ENCODE results near the gene RGP1.

The RGP1 gene

DNA sequence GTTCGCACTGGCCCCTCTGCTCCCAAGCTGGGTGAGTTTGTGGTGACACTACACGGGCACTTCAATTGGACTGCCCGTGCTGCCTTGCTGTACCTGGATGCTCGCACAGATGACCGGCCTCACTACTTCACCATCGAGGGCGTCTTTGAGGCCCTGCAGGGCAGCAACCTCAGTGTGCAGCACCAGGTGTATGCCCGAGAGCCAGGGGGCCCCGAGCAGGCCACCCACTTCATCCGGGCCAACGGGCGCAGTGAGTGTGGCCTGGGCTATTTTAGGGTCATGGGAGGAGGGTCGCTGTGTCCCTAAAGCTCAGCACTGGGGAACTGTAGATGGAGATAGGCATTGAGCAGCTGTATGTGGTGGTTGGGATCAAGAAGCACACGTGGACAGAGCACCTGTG, 43.7 kb downstream of the RGP1 start:
- H3K27ac Mint-ChIP-seq (ENCODE audit: low read depth), result no peak overlapping the region
- H3K4me1 Mint-ChIP-seq, result peaks cover 13% of the 10 kb centered on the region
- no peak overlapping the region for H3K4me3 Mint-ChIP-seq
- DNase-seq (ENCODE audit: low spot score in 2 of 2), result no peak
- H3K27me3 Mint-ChIP-seq, result no peaks in the 10 kb centered on the region
- H3K9me3 Mint-ChIP-seq, result no peaks in the 10 kb centered on the region
- peaks cover 7% of the 10 kb centered on the region for H3K36me3 Mint-ChIP-seq (ENCODE audit: insufficient read depth)
- no peak for ATAC-seq (replicated peaks; ENCODE audit: extremely low read depth, poor library complexity, severe bottlenecking)

DNA sequence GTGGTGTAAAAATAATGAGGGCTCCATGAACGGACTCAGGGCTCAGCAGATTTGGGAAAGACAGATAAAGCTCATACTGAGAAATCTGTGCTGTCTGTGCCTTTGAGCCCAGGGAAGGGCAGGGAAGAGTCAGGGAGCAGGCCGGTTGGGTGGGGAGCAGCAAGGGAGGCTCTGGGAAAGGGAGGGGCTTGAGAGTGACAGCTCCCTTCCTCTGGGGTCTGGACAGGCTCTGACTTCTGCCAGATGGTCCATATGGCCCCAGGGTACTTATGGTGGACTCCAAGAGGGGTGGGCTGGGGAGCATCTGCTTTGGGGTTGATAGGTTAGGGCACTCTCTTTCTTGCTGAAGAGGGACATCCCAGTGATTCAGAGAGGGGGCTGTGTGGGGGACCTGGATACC, 44.4 kb downstream of the RGP1 start:
- Mint-ChIP-seq H3K4me1 (peaks cover 13% of the 10 kb centered on the region), H3K9me3 (no peaks in the 10 kb centered on the region), H3K27ac (ENCODE audit: low read depth) (peak overlapping the region; percentile 2), H3K27me3 (no peaks in the 10 kb centered on the region), H3K4me3 (no peak overlapping the region), H3K36me3 (ENCODE audit: insufficient read depth) (peaks cover 7% of the 10 kb centered on the region)
- ATAC-seq (replicated peaks; ENCODE audit: extremely low read depth, poor library complexity, severe bottlenecking) (no peak), DNase-seq (ENCODE audit: low spot score in 2 of 2) (no peak)

DNA sequence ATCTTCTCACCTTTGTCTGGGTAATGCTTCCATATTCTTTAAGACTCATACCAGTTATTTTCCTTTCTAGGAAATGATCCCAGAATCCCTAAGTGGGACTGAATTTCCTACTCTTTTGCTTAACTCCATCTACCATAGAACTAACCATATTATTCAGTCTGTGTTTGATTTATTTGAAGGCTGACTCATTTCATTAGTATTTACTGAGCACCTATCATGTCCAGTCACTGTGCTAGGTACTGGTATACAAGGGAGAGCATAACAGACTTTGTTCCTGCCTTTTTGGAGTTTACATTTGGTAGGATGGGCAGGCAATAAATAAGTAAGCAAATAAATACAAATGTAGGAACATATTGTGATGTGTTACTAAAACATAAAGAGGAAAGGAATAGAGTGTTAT, 46.6 kb downstream of the RGP1 start:
- ATAC-seq (replicated peaks; ENCODE audit: extremely low read depth, poor library complexity, severe bottlenecking) (no peak), DNase-seq (ENCODE audit: low spot score in 2 of 2) (no peak)
- Mint-ChIP-seq H3K36me3 (ENCODE audit: insufficient read depth) (peaks cover 9% of the 10 kb centered on the region), H3K27me3 (no peaks in the 10 kb centered on the region), H3K4me3 (no peak overlapping the region), H3K4me1 (peaks cover 13% of the 10 kb centered on the region), H3K9me3 (no peaks in the 10 kb centered on the region), H3K27ac (ENCODE audit: low read depth) (no peak overlapping the region)

DNA sequence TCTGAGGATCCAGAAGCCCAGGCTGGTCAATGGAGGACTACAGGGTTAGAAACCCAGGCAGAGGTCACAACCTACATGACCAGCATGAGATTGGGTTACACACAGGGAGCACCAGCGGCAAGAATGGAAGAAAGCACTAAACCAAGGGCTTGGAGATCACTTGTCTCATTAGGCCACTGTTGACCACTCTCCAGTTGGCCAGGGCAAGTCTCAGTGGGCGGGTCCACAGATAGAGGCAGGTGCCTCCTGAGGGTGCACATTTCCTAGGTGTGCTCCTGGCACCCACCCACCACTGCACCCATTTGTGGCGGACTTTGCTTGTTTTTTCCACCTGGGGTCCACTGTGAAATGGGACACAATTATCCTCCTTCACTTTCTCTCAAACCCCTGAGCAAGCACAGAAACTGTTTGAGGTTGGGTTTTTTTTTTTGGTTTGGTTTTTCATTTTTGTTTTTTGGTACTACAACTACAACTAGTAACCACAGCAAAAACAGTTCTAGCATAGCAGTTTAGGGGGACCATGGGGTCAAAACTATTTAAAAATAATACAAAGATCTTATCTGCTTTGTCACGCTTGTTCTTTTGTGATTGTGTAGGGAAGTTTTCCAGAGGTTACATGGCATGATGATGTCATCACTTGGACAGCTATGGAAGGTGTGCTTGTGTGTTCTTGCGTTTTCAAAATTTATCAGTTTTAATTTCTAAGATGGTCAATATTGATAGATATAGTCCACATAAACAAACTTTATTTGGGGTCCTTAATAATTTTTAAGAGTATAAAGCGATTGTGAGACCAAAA, 48.4 kb downstream of the RGP1 start:
- Mint-ChIP-seq H3K4me1 (peaks cover 13% of the 10 kb centered on the region), H3K27ac (ENCODE audit: low read depth) (no peak overlapping the region), H3K27me3 (no peaks in the 10 kb centered on the region), H3K36me3 (ENCODE audit: insufficient read depth) (peaks cover 7% of the 10 kb centered on the region), H3K4me3 (no peak overlapping the region), H3K9me3 (no peaks in the 10 kb centered on the region)
- ATAC-seq (replicated peaks; ENCODE audit: extremely low read depth, poor library complexity, severe bottlenecking) (no peak), DNase-seq (ENCODE audit: low spot score in 2 of 2) (no peak)

DNA sequence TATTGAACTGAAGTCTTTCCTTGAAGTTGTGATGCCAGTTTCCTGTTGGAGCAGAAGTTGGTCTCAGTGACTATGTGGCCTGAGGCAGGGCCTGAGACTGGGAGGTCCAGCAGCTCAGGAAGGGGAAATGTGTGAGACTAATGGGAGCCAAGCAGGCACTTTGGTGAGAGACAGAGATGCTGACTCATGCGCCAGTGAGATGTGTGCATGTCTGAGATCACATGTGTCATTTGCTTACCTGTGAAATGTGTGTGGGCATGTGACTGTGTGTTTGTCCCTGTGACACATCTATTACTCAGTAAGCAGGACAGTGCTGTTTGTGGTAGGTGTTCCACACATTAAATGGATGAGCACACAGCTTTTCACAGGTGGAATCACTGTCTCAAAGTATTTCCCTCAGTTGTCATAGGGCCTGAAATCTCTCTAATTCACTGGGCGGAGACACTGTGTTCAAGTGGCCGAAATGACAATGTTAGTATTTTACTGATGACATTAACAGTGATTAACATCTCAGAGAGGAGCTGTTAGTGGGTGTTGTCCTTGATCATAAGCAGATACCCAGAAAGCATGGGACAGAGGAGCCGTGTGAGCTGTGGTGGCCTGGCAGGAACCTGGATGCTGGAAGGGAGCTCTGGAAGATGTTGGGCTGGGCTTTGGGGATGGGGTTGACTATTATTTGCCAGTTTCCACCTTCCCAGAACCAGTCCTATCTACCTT, 49.7 kb downstream of the RGP1 start:
- Mint-ChIP-seq H3K27me3 (no peaks in the 10 kb centered on the region), H3K36me3 (ENCODE audit: insufficient read depth) (peaks cover 4% of the 10 kb centered on the region), H3K4me3 (no peak overlapping the region), H3K9me3 (no peaks in the 10 kb centered on the region), H3K27ac (ENCODE audit: low read depth) (no peak overlapping the region), H3K4me1 (peaks cover 5% of the 10 kb centered on the region)
- DNase-seq (ENCODE audit: low spot score in 2 of 2), result no peak
- no peak for ATAC-seq (replicated peaks; ENCODE audit: extremely low read depth, poor library complexity, severe bottlenecking)

DNA sequence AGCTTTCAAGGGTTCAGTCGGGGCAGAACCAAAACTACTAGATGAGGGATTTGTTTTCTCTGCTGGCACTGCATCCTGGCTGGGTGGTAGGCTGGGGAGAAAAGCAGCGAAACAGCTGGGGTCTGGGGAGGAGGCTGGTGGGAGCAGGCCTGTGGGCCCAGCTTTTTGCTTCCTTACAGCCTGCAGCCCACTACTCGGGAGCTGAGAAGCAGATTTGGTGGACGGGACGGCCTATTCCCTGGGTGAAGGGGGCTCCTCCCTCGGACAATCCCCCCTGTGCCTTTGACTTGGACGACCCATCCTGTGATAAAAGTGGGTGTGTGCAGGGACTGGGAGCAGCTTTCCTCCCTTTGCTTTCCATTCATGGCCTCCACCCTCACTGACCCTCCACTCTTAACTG, 51.4 kb downstream of the RGP1 start:
- Mint-ChIP-seq H3K4me3 (no peak overlapping the region), H3K36me3 (ENCODE audit: insufficient read depth) (peaks cover 4% of the 10 kb centered on the region), H3K9me3 (no peaks in the 10 kb centered on the region), H3K27ac (ENCODE audit: low read depth) (no peak overlapping the region), H3K4me1 (no peaks in the 10 kb centered on the region), H3K27me3 (no peaks in the 10 kb centered on the region)
- no peak for ATAC-seq (replicated peaks; ENCODE audit: extremely low read depth, poor library complexity, severe bottlenecking)
- DNase-seq (ENCODE audit: low spot score in 2 of 2), result no peak

DNA sequence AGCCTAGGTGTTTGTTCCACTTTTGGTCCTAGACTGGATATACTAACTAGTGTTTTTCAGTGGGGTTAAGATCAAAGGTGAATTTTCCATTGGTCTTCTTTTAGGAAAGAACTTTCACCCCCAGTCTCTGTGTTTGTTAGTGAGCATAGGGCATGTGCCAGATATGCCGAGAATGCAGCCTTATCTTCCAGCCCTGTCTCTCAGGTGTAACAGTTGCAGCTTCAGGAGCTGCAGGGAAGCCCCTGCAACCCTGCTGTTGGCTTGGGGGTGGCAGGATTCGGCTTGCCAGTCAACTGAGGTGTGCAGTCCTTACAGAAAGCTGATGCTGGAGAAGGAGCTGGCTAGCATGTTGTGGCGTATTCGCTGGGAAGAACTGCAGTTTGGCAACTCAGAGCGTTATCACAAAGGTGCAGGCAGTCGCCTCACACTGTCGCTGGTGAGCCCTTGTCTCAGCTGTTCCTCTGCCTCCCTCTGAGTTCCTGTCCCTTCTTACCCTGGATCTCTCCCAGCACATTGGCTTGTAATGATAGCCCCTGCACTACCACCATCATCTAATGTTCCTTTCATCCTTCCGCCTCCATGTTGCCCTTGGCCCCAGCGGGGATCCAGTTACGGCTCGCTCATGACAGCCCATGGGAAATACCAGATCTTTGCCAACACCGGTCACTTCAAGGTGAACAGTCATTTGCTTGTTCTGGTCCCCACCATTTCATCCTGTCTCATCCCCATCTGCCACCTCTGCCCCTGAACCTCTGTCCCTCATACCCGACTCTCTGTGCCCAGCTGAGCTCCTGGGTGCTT, 52.4 kb downstream of the RGP1 start:
- Mint-ChIP-seq H3K27me3 (no peaks in the 10 kb centered on the region), H3K9me3 (no peaks in the 10 kb centered on the region), H3K4me1 (no peaks in the 10 kb centered on the region), H3K27ac (ENCODE audit: low read depth) (no peak overlapping the region), H3K4me3 (no peak overlapping the region), H3K36me3 (ENCODE audit: insufficient read depth) (peaks cover 7% of the 10 kb centered on the region)
- ATAC-seq (replicated peaks; ENCODE audit: extremely low read depth, poor library complexity, severe bottlenecking) (no peak), DNase-seq (ENCODE audit: low spot score in 2 of 2) (no peak)

DNA sequence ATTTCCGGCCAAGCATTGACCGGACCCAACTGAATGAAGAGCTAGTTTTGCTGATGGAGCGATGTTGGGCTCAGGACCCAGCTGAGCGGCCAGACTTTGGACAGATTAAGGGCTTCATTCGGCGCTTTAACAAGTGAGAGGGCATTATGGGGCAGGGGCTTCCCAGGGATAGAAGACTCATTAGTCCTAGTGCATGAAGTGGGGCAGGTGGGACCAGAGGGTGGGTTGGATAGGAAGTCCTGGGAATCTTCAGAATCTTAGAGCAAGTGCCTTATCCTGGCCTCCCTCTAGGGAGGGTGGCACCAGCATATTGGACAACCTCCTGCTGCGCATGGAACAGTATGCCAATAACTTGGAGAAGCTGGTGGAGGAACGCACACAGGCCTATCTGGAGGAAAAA, 57.0 kb downstream of the RGP1 start:
- H3K4me1 Mint-ChIP-seq, result peaks cover 2% of the 10 kb centered on the region
- H3K36me3 Mint-ChIP-seq (ENCODE audit: insufficient read depth), result peaks cover 5% of the 10 kb centered on the region
- H3K27me3 Mint-ChIP-seq, result no peaks in the 10 kb centered on the region
- H3K4me3 Mint-ChIP-seq, result no peak overlapping the region
- no peak overlapping the region for H3K27ac Mint-ChIP-seq (ENCODE audit: low read depth)
- H3K9me3 Mint-ChIP-seq, result no peaks in the 10 kb centered on the region
- no peak for ATAC-seq (replicated peaks; ENCODE audit: extremely low read depth, poor library complexity, severe bottlenecking)
- DNase-seq (ENCODE audit: low spot score in 2 of 2), result no peak
